A673 (cell line): ENCODE measurements around the gene HSD17B4. TPM values are rescaled to one million over a fixed set of nuclear protein-coding genes. Genes with fewer than 3 reads are reported as not detected.
"Not testable (repeated sequence)": the region's sequence is repeated elsewhere in the genome, so short reads cannot be mapped to it uniquely, and the experiment has no call there.

Source experiments
- BruUV-seq: library from RNA; stranded (reverse); fragments of 400-500 nt; replicated peaks from 2 replicates; lab custom pipeline; 2021; lab: Mats Ljungman, UMichigan
- CTCF ChIA-PET: fragments of 300-600 bp; sonication (Branson Sonifier 250); formaldehyde crosslinking; loops from one replicate; lab custom pipeline; 2022; ENCODE audit warnings: antibody characterized with exemption; lab: Charles Lee
- POLR2A ChIA-PET: fragments of 300-600 bp; sonication (Branson Sonifier 250); formaldehyde crosslinking; loops from one replicate; lab custom pipeline; 2022; ENCODE audit warnings: antibody characterized with exemption; ENCODE audit not compliant: low non-redundant PET; lab: Charles Lee
- DNase-seq: peaks from one replicate; pipeline ENCODE4 v3.0.0-alpha.2; 2015; ENCODE audit warnings: low spot score
- H3K27ac ChIP-seq: fragments of 200-600 bp; sonication (generic); 2 replicates; pipeline ENCODE4 v1.5.1; 2016; ENCODE audit warnings: mixed run types, low read depth, mild to moderate bottlenecking, mixed read lengths, antibody characterized with exemption, low read length; ENCODE audit not compliant: poor library complexity, severe bottlenecking
- H3K27me3 ChIP-seq: fragments of 200-600 bp; sonication (generic); replicated peaks from 2 replicates; pipeline ENCODE4 v1.6.1; 2017; ENCODE audit warnings: mixed run types, low read depth, mild to moderate bottlenecking, mixed read lengths, antibody characterized with exemption, low read length; ENCODE audit not compliant: insufficient read depth, poor library complexity
- H3K36me3 ChIP-seq: fragments of 200-600 bp; sonication (generic); 2 replicates; pipeline ENCODE4 v1.6.1; 2016; ENCODE audit warnings: mixed run types, mild to moderate bottlenecking, mixed read lengths, antibody characterized with exemption, low read length; ENCODE audit not compliant: insufficient read depth, poor library complexity, severe bottlenecking
- H3K4me1 ChIP-seq: fragments of 200-600 bp; sonication (generic); 2 replicates; pipeline ENCODE4 v1.6.1; 2017; ENCODE audit warnings: mixed run types, mild to moderate bottlenecking, mixed read lengths, antibody characterized with exemption, low read length; ENCODE audit not compliant: insufficient read depth, poor library complexity, severe bottlenecking
- H3K4me3 ChIP-seq: fragments of 200-600 bp; sonication (generic); 2 replicates; pipeline ENCODE4 v1.5.1; 2016; ENCODE audit warnings: low read depth, mixed run types, mild to moderate bottlenecking, mixed read lengths, low read length; ENCODE audit not compliant: poor library complexity, severe bottlenecking
- H3K9me3 ChIP-seq: fragments of 200-600 bp; sonication (generic); 2 replicates; pipeline ENCODE4 v1.6.1; 2016; ENCODE audit warnings: mixed run types, low read depth, mild to moderate bottlenecking, mixed read lengths, antibody characterized with exemption, low read length; ENCODE audit not compliant: poor library complexity, severe bottlenecking
- CTCF ChIP-seq: fragments of 300-800, 200-600 bp; sonication (generic); conservative IDR thresholded peaks from 2 replicates; pipeline ENCODE4 v1.5.1; 2017; ENCODE audit warnings: low read depth, mild to moderate bottlenecking, antibody characterized with exemption, low read length, moderate library complexity, mixed read lengths
- EZH2 ChIP-seq: fragments of 200-600 bp; sonication (generic); IDR thresholded peaks from 2 replicates; pipeline ENCODE4 v1.6.1; 2017; ENCODE audit warnings: borderline replicate concordance, low read depth, mild to moderate bottlenecking, mixed read lengths, antibody characterized with exemption, low read length; ENCODE audit not compliant: poor library complexity, severe bottlenecking
- intact Hi-C: fragments of 100-400 bp; cut with micrococcal nuclease; formaldehyde crosslinking; loops from one replicate; pipeline ENCODE4 v1.10.0; 2022; ENCODE audit not compliant: unreplicated experiment
- total RNA-seq: library from RNA; stranded (reverse); gene quantifications from 2 replicates; pipeline ENCODE4 v1.2.3, GENCODE V29; 2021

HSD17B4 gene
- total RNA-seq, 1 experiment from 2014 or later = 140 TPM

GRCh38 chr5:119412279-119413227 lies 39.7 kb upstream of the HSD17B4 start:
- CTCF ChIA-PET = interaction anchor here (0.6 to 2.4 kb wide), 6 partner anchors 13 to 450 kb away, joined by 3 to 13 read pairs (median 4); partner anchors contain the start of gene DTWD2
- peak overlapping the region; percentile 48 for H3K4me3 ChIP-seq
- POLR2A ChIA-PET = interaction anchor here (0.6 kb wide), 1 partner anchor 342 kb away, joined by 3 read pairs; no protein-coding TSS in a partner anchor

GRCh38 chr5:119414124-119414734 lies 38.1 kb upstream of the HSD17B4 start:
- POLR2A ChIA-PET, BruUV-seq, H3K9me3 ChIP-seq, H3K4me3 ChIP-seq, DNase-seq, H3K36me3 ChIP-seq, H3K27me3 ChIP-seq, H3K27ac ChIP-seq: not testable (repeated sequence)
- H3K4me1 ChIP-seq = peaks cover 16% of the 10 kb centered on the region
- intact Hi-C loops = loop anchor here (5.0 kb wide), 2 partner anchors 97 to 147 kb away; no protein-coding TSS in a partner anchor
- CTCF ChIA-PET = interaction anchor here (0.7 kb wide), 1 partner anchor 386 kb away, joined by 3 read pairs; no protein-coding TSS in a partner anchor

More at GRCh38 chr5:119412279-119413227, 39.7 kb upstream of the HSD17B4 start:
- no peak for TF ChIP-seq CTCF
- no peak for TF ChIP-seq EZH2
- no peaks in the 10 kb centered on the region for H3K27me3 ChIP-seq
- intact Hi-C loops = loop anchor here (1.0 to 5.0 kb wide), 4 partner anchors 95 to 424 kb away; partner anchors contain the start of gene DTWD2
- H3K9me3 ChIP-seq = no peaks in the 10 kb centered on the region
- no peak overlapping the region for H3K27ac ChIP-seq
- peaks cover 10% of the 10 kb centered on the region for H3K4me1 ChIP-seq
- no peak for DNase-seq
- no peaks in the 10 kb centered on the region for H3K36me3 ChIP-seq
- no TSS peak for BruUV-seq

- TF ChIP-seq EZH2 (no peak), CTCF (no peak)
- no peaks in the 10 kb centered on the region for H3K9me3 ChIP-seq
- BruUV-seq = no TSS peak
- H3K4me3 ChIP-seq = peak overlapping the region; percentile 13
- H3K27ac ChIP-seq = no peak overlapping the region
- ChIA-PET CTCF (interaction anchor here (1.1 kb wide), 2 partner anchors 17 to 430 kb away, joined by 3 to 4 read pairs; no protein-coding TSS in a partner anchor), POLR2A (interaction anchor here (0.6 kb wide), 1 partner anchor 351 kb away, joined by 9 read pairs; no protein-coding TSS in a partner anchor)
- DNase-seq = peak; percentile 79
- H3K4me1 ChIP-seq = peaks cover 9% of the 10 kb centered on the region
- H3K27me3 ChIP-seq = no peaks in the 10 kb centered on the region
- no peaks in the 10 kb centered on the region for H3K36me3 ChIP-seq
- intact Hi-C loops = no loop called here
These were observed 34.2 kb upstream of the HSD17B4 start for GRCh38 chr5:119417891-119418605.
